IMR-90 (cell line): Measurements from ENCODE around the gene IFT43. TPM values are rescaled to one million over a fixed set of nuclear protein-coding genes. Genes with fewer than 3 reads are reported as not detected.

Experiments used
- ATAC-seq: fragments of 200-7000 bp; cut with Tn5 transposase; 2 replicates; pipeline ENCODE4 v1.9.1; 2020; ENCODE audit warnings: low read depth, mild to moderate bottlenecking, moderate library complexity
- BruUV-seq: library from RNA; stranded (reverse); fragments of 400-500 nt; replicated peaks from 2 replicates; lab custom pipeline; 2021; lab: Mats Ljungman, UMichigan
- CTCF ChIA-PET: fragments of 300-600 bp; formaldehyde crosslinking; extraction: SDS; loops from one replicate; lab custom pipeline; 2021; ENCODE audit warnings: antibody characterized with exemption; lab: Yijun Ruan, JAX
- POLR2A ChIA-PET: fragments of 300-600 bp; sonication (Branson Sonifier 250); formaldehyde crosslinking; loops from one replicate; lab custom pipeline; 2022; ENCODE audit warnings: antibody characterized with exemption; ENCODE audit not compliant: unreplicated experiment; lab: Charles Lee
- DNase-seq: peaks from one replicate; pipeline ENCODE4 v3.0.0; 2013
- H2AFZ ChIP-seq: replicated peaks from 2 replicates; pipeline ENCODE3; 2013; ENCODE audit warnings: low read length, mild to moderate bottlenecking; ENCODE audit not compliant: poor library complexity
- H2AK5ac ChIP-seq: 2 replicates; pipeline ENCODE4 v1.6.1; 2013; ENCODE audit warnings: low read depth, low read length, inconsistent platforms
- H2AK9ac ChIP-seq: replicated peaks from 2 replicates; pipeline ENCODE3; 2013; ENCODE audit warnings: mild to moderate bottlenecking, low read depth, low read length, moderate library complexity; ENCODE audit not compliant: poor library complexity
- H2BK120ac ChIP-seq: 2 replicates; pipeline ENCODE4 v1.6.1; 2013; ENCODE audit warnings: low read depth, low read length, inconsistent platforms
- H2BK15ac ChIP-seq: 3 replicates; pipeline ENCODE4 v1.6.1; 2013; ENCODE audit warnings: low read depth, low read length, inconsistent platforms
- H2BK20ac ChIP-seq: 2 replicates; pipeline ENCODE4 v1.6.1; 2013; ENCODE audit warnings: low read depth, mild to moderate bottlenecking, inconsistent platforms, low read length, moderate library complexity
- H2BK5ac ChIP-seq: 2 replicates; pipeline ENCODE4 v1.6.1; 2013; ENCODE audit warnings: mild to moderate bottlenecking, low read depth, low read length, inconsistent platforms; ENCODE audit not compliant: poor library complexity, severe bottlenecking
- H3K14ac ChIP-seq: replicated peaks from 2 replicates; pipeline ENCODE4 v1.6.1; 2013; ENCODE audit warnings: low read depth, low read length, inconsistent platforms
- H3K18ac ChIP-seq: 2 replicates; pipeline ENCODE4 v1.6.1; 2013; ENCODE audit warnings: low read depth, low read length, control low read depth
- H3K23ac ChIP-seq: 2 replicates; pipeline ENCODE4 v1.6.1; 2013; ENCODE audit warnings: low read depth, low read length, inconsistent platforms
- H3K27ac ChIP-seq: 2 replicates; pipeline ENCODE4 v1.5.1; 2013; ENCODE audit warnings: mild to moderate bottlenecking, control low read depth, low read length; ENCODE audit not compliant: insufficient read depth
- H3K27me3 ChIP-seq: 2 replicates; pipeline ENCODE4 v1.6.1; 2013; ENCODE audit warnings: low read length; ENCODE audit not compliant: control insufficient read depth, insufficient read depth
- H3K36me3 ChIP-seq: 2 replicates; pipeline ENCODE4 v1.6.1; 2013; ENCODE audit warnings: low read length, mixed read lengths; ENCODE audit not compliant: control insufficient read depth, insufficient read depth
- H3K4ac ChIP-seq: 2 replicates; pipeline ENCODE4 v1.6.1; 2013; ENCODE audit warnings: low read depth, low read length, inconsistent platforms
- H3K4me1 ChIP-seq: 2 replicates; pipeline ENCODE4 v1.6.1; 2013; ENCODE audit warnings: low read length, mixed read lengths; ENCODE audit not compliant: control insufficient read depth, insufficient read depth
- H3K4me2 ChIP-seq: 2 replicates; pipeline ENCODE4 v1.6.1; 2013; ENCODE audit warnings: low read depth, mild to moderate bottlenecking, control low read depth, low read length, moderate library complexity
- H3K4me3 ChIP-seq: 2 replicates; pipeline ENCODE4 v1.5.1; 2013; ENCODE audit warnings: low read depth, mild to moderate bottlenecking, control low read depth, low read length, moderate library complexity; ENCODE audit not compliant: insufficient read depth
- H3K56ac ChIP-seq: 2 replicates; pipeline ENCODE4 v1.6.1; 2013; ENCODE audit warnings: low read length, inconsistent platforms; ENCODE audit not compliant: insufficient read depth; ENCODE audit errors: extremely low read depth
- H3K79me1 ChIP-seq, 2 experiments: 2 replicates each; pipeline ENCODE4 v1.6.1; 2013; ENCODE audit warnings: low read length in 2 of 2, inconsistent platforms in 1 of 2, low read depth in 1 of 2
- H3K9ac ChIP-seq: 2 replicates; pipeline ENCODE4 v1.6.1; 2013; ENCODE audit warnings: low read depth, low read length, control low read depth
- H3K9me1 ChIP-seq: 2 replicates; pipeline ENCODE4 v1.6.1; 2013; ENCODE audit warnings: low read length, inconsistent platforms; ENCODE audit not compliant: insufficient read depth
- H3K9me3 ChIP-seq: 2 replicates; pipeline ENCODE4 v1.6.1; 2013; ENCODE audit warnings: low read length; ENCODE audit not compliant: control insufficient read depth, insufficient read depth
- H4K20me1 ChIP-seq: 2 replicates; pipeline ENCODE4 v1.6.1; 2013; ENCODE audit warnings: low read length, inconsistent platforms; ENCODE audit not compliant: insufficient read depth
- H4K5ac ChIP-seq: 2 replicates; pipeline ENCODE4 v1.6.1; 2013; ENCODE audit warnings: mild to moderate bottlenecking, low read depth, low read length, control low read depth
- H4K8ac ChIP-seq, 2 experiments: 2 replicates each; pipeline ENCODE4 v1.6.1; 2013; ENCODE audit warnings: low read depth in 2 of 2, low read length in 2 of 2, control low read depth in 1 of 2, inconsistent platforms in 1 of 2
- H4K91ac ChIP-seq: 2 replicates; pipeline ENCODE4 v1.6.1; 2013; ENCODE audit warnings: low read depth, low read length, inconsistent platforms; ENCODE audit not compliant: insufficient read depth
- MAFK ChIP-seq: IDR thresholded peaks from 2 replicates; pipeline ENCODE4 v1.6.1; 2012; ENCODE audit warnings: low read depth, low read length, improper control_type of control experiment
- MAZ ChIP-seq: IDR thresholded peaks from 2 replicates; pipeline ENCODE4 v1.6.1; 2012; ENCODE audit warnings: low read depth, mild to moderate bottlenecking, low read length, improper control_type of control experiment, moderate library complexity, borderline replicate concordance
- MXI1 ChIP-seq: IDR thresholded peaks from 2 replicates; pipeline ENCODE4 v1.6.1; 2012; ENCODE audit warnings: low read depth, mild to moderate bottlenecking, low read length, moderate library complexity, borderline replicate concordance
- NFE2L2 ChIP-seq: fragments of 150-350 bp; IDR thresholded peaks from 2 replicates; pipeline ENCODE4 v1.6.1; 2016; ENCODE audit warnings: low read depth, mild to moderate bottlenecking, low read length
- RFX5 ChIP-seq: IDR thresholded peaks from 2 replicates; pipeline ENCODE4 v1.8.0; 2012; ENCODE audit warnings: low read depth, mild to moderate bottlenecking, low read length, moderate library complexity
- WGBS, 2 experiments: methylation state at CpG; one replicate each; pipeline versions ENCODE4 v1.1.5 to v1.1.7; 2013; ENCODE audit warnings: missing lambda C conversion rate in 2 of 2; ENCODE audit not compliant: insufficient read length in 1 of 2; ENCODE audit errors: extremely low coverage in 2 of 2; 5-methylcytosine and 5-hydroxymethylcytosine counted together
- dilution Hi-C: fragments of 300-500 bp; cut with HindIII; formaldehyde crosslinking; loops from one replicate; pipeline ENCODE4 v1.14.3; 2018; ENCODE audit warnings: low sequenced_read_pairs; ENCODE audit not compliant: unreplicated experiment
- in situ Hi-C: fragments of 300-500 bp; cut with MboI; formaldehyde crosslinking; loops from 3 replicates; pipeline ENCODE4 v1.14.3; 2019; ENCODE audit warnings: low sequenced_read_pairs, inconsistent platforms, mixed read lengths
- intact Hi-C: fragments of 100-400 bp; cut with micrococcal nuclease; formaldehyde crosslinking; loops from 2 replicates; pipeline ENCODE4 v1.10.0; 2022
- polyA plus RNA-seq, 3 experiments: library from polyadenylated mRNA; depleted of rRNA; stranded (reverse); fragments of >200 nt; gene quantifications; 2 replicates each; pipeline ENCODE4 v1.2.3, GENCODE V29; 2012; ENCODE audit warnings: low replicate concordance in 1 of 3
- total RNA-seq: library from RNA; depleted of rRNA; stranded (reverse); fragments of >200 nt; gene quantifications from 2 replicates; pipeline ENCODE4 v1.2.3, GENCODE V29; 2012
- TF ChIP-seq, protein P1 (sequence below): fragments of 150-350 bp; IDR thresholded peaks from 2 replicates; pipeline ENCODE4 v1.6.1; 2016; ENCODE audit warnings: low read depth, mild to moderate bottlenecking, low read length, moderate library complexity, borderline replicate concordance

The IFT43 gene
- total and polyA plus RNA-seq, 2 of the 4 experiments (the other 2 are of a cell fraction), result 41.4 to 43.2 TPM

DNA sequence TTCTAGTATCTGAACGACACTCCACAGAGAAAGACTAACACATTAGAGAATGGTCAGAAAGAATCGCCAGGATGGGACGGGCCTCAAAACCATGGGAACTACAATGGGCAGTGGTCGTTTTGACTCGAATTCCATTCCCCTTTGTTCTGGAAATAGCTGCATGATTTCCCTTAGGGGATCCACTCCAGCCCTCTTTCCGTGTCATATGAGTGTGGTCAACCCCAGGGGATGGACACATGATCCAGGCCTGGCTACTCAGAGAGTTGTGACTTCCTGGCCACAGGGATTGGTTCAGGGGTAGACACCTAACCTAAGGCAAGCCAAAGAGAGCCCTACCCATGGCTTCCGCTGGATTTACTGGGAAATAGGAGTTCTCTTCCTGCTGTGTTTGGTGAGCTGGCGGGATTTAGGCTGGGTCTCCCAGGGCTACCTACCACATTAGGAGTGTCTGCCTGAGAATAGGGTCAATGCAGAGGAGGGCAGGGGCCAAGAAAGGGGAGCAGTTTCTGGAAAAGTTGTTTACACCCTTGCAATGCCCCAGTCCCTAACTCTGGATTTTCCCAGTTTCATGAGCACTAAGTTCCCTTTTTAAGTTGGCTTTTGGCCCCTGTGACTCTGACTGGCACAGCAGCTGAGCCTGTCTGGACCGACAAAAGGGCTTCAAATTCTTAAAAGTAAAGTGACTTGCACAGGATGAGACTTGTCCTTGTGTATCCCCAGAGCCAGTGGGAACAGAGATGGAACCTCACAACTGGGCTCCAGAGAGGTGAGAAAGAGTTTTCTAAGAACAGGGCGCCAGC lies 138.1 kb downstream of the IFT43 start:
- H3K9me1 ChIP-seq, result no peaks in the 10 kb centered on the region
- H3K18ac ChIP-seq, result no peak overlapping the region
- no peak overlapping the region for H4K91ac ChIP-seq
- intact Hi-C loops (no loop called here), in situ Hi-C loops (no loop called here), dilution Hi-C loops (no loop called here)
- no peak overlapping the region for H3K9ac ChIP-seq
- no peaks in the 10 kb centered on the region for H3K36me3 ChIP-seq
- no peak overlapping the region for H2AFZ ChIP-seq
- H3K4me1 ChIP-seq, result no peaks in the 10 kb centered on the region
- no peak overlapping the region for H2BK5ac ChIP-seq
- H4K20me1 ChIP-seq, result no peaks in the 10 kb centered on the region
- no peak overlapping the region for H3K23ac ChIP-seq
- H3K79me1 ChIP-seq, result no peaks in the 10 kb centered on the region
- POLR2A ChIA-PET, result no interaction called here
- H3K4me3 ChIP-seq, result no peak overlapping the region
- TF ChIP-seq MXI1, result no peak
- TF ChIP-seq RFX5, result no peak
- TF ChIP-seq NFE2L2, result no peak
- no peak for TF ChIP-seq MAZ
- TF ChIP-seq, protein P1, sequence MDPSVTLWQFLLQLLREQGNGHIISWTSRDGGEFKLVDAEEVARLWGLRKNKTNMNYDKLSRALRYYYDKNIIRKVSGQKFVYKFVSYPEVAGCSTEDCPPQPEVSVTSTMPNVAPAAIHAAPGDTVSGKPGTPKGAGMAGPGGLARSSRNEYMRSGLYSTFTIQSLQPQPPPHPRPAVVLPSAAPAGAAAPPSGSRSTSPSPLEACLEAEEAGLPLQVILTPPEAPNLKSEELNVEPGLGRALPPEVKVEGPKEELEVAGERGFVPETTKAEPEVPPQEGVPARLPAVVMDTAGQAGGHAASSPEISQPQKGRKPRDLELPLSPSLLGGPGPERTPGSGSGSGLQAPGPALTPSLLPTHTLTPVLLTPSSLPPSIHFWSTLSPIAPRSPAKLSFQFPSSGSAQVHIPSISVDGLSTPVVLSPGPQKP, result no peak
- TF ChIP-seq MAFK, result no peak
- H2AK9ac ChIP-seq, result no peak overlapping the region
- H3K56ac ChIP-seq, result no peak overlapping the region
- H3K4me2 ChIP-seq, result no peak overlapping the region
- H3K27ac ChIP-seq, result no peak overlapping the region
- ATAC-seq (no peak), DNase-seq (no peak)
- H4K5ac ChIP-seq, result no peak overlapping the region
- CTCF ChIA-PET, result no interaction called here
- no peak overlapping the region for H3K14ac ChIP-seq
- H2BK20ac ChIP-seq, result no peak overlapping the region
- no peaks in the 10 kb centered on the region for H3K9me3 ChIP-seq
- no peak overlapping the region for H4K8ac ChIP-seq
- no TSS peak for BruUV-seq
- no peak overlapping the region for H2BK120ac ChIP-seq
- no peak overlapping the region for H3K4ac ChIP-seq
- WGBS, 2 experiments, result 51% methylated on average over 7 of the region's 10 CpGs; no CpG with 5 or more reads in 1 of the 2 experiments
- H2BK15ac ChIP-seq, result no peak overlapping the region
- H3K27me3 ChIP-seq, result peaks cover 14% of the 10 kb centered on the region
- no peak overlapping the region for H2AK5ac ChIP-seq
